ENCODE data around the gene MROH7. TPM values are rescaled to one million over a fixed set of nuclear protein-coding genes. Genes with fewer than 3 reads are reported as not detected.

Gene MROH7
- total RNA-seq, 1 experiment from 2014 or later: not detected

DNA sequence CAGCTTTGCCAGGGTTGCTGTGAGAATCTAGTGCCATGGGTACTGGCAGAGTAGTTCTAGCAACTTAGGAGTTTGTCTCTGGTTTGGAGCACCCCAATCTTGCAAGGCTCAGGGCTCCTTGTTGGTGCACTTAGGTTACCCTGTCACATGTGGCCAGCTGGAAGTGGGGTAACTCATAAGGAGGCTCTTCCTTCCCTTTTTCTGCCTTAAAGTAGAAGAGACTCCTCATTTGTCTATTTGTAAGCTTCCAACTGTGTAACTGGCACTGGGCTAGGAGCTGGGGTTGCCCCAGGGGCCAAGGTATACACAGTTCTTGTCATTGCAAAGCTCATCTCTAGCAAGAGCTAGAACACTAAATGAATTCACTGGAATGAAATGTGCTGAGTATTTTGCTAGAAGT is 10.6 kb downstream of the MROH7 start:
- no peak overlapping the region for H3K4me2 ChIP-seq
- H4K20me1 ChIP-seq (ENCODE audit: insufficient read depth): no peaks in the 10 kb centered on the region
- H3K36me3 ChIP-seq (ENCODE audit: low read depth): no peaks in the 10 kb centered on the region
- no TSS peak for BruUV-seq (replicated peaks)
- ChIA-PET CTCF (no interaction called here), POLR2A (ENCODE audit: unreplicated experiment) (no interaction called here)
- no peaks in the 10 kb centered on the region for H3K79me2 ChIP-seq (ENCODE audit: low read depth)
- no peaks in the 10 kb centered on the region for H3K4me1 ChIP-seq (replicated peaks; ENCODE audit: insufficient read depth)
- intact Hi-C loops (cut with micrococcal nuclease; ENCODE audit: unreplicated experiment): no loop called here
- H2AFZ ChIP-seq: no peak overlapping the region
- H3K27ac ChIP-seq: no peak overlapping the region
- H3K9me3 ChIP-seq (ENCODE audit: insufficient read depth, low read depth): no peaks in the 10 kb centered on the region
- TF ChIP-seq EZH2 (IDR thresholded peaks at IDR 0.05; ENCODE audit: low read depth): no peak
- TF ChIP-seq CTCF (conservative IDR thresholded peaks at IDR 0.05): no peak
- no peak overlapping the region for H3K4me3 ChIP-seq
- H3F3A ChIP-seq (ENCODE audit: insufficient read depth, low read depth): no peaks in the 10 kb centered on the region
- no peak for DNase-seq
- peaks cover 24% of the 10 kb centered on the region for H3K27me3 ChIP-seq (ENCODE audit: insufficient read depth, low read depth)
- no peaks in the 10 kb centered on the region for H3K9me2 ChIP-seq (ENCODE audit: insufficient read depth)

DNA sequence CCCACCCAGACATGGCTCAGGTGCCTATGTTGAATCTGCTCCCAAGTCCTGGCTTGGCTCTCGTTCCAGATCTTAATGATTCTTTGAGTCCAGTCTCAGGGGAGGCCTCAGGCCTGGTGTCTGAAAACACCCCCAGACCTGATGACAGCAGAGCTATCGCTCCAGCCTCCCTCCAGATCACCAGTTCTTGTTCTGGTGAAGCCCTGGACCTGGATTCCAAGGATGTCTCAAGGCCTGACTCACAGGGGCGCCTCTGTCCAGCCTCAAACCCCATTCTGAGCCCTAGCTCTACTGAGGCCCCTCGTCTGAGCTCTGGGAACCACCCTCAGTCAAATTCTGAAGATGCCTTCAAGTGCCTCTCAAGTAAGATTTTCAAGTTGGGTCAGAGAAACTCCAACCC is 11.4 kb downstream of the MROH7 start:
- no peaks in the 10 kb centered on the region for H3K79me2 ChIP-seq (ENCODE audit: low read depth)
- H3K9me2 ChIP-seq (ENCODE audit: insufficient read depth): no peaks in the 10 kb centered on the region
- H3F3A ChIP-seq (ENCODE audit: insufficient read depth, low read depth): no peaks in the 10 kb centered on the region
- no peaks in the 10 kb centered on the region for H3K9me3 ChIP-seq (ENCODE audit: insufficient read depth, low read depth)
- no peak overlapping the region for H3K27ac ChIP-seq
- no peak overlapping the region for H3K4me2 ChIP-seq
- no peaks in the 10 kb centered on the region for H3K4me1 ChIP-seq (replicated peaks; ENCODE audit: insufficient read depth)
- no peak overlapping the region for H3K4me3 ChIP-seq
- no peaks in the 10 kb centered on the region for H4K20me1 ChIP-seq (ENCODE audit: insufficient read depth)
- H3K36me3 ChIP-seq (ENCODE audit: low read depth): no peaks in the 10 kb centered on the region
- DNase-seq: no peak
- H3K27me3 ChIP-seq (ENCODE audit: insufficient read depth, low read depth): peaks cover 24% of the 10 kb centered on the region
- ChIA-PET POLR2A (ENCODE audit: unreplicated experiment) (no interaction called here), CTCF (no interaction called here)
- intact Hi-C loops (cut with micrococcal nuclease; ENCODE audit: unreplicated experiment): no loop called here
- BruUV-seq (replicated peaks): no TSS peak
- TF ChIP-seq EZH2 (IDR thresholded peaks at IDR 0.05; ENCODE audit: low read depth) (no peak), CTCF (conservative IDR thresholded peaks at IDR 0.05) (no peak)
- no peak overlapping the region for H2AFZ ChIP-seq

DNA sequence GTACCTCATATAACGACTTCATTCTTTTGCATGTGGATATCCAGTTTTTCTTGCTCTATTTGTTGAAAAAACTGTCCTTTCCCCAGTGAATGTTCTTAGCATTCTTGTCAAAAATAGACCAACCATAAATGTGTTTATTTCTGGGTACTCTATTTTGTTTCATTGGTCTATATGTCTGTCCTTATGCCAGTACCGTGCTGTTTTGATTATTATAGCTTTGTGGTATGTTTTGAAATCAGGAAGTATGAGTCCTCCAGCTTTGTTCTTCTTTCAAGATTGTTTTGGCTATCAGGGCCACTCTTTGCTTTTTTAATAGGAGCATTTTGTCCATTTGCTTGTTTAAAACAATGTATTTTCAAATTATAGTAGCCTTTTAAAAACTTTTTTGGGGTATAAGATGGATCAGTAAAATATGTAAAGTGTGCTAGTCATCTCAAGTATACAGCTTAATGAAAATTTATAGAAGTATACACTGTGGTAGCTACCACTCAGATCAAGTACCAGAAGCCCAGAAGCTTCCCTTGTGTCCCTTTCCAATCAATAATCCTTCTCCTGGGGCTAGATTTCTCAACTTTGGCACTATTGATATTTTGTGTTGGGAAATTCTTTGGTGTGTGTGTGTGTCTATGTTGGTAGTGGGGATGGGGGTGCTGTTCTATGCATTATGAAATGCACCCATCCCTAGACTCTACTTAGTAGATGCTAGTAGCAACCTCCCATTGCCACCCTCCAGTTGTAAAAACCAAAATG is 16.8 kb downstream of the MROH7 start:
- H3K79me2 ChIP-seq (ENCODE audit: low read depth): no peaks in the 10 kb centered on the region
- H3K9me2 ChIP-seq (ENCODE audit: insufficient read depth): no peaks in the 10 kb centered on the region
- ChIA-PET POLR2A (ENCODE audit: unreplicated experiment) (no interaction called here), CTCF (no interaction called here)
- TF ChIP-seq CTCF (conservative IDR thresholded peaks at IDR 0.05) (no peak), EZH2 (IDR thresholded peaks at IDR 0.05; ENCODE audit: low read depth) (no peak)
- intact Hi-C loops (cut with micrococcal nuclease; ENCODE audit: unreplicated experiment): no loop called here
- no peaks in the 10 kb centered on the region for H3K27me3 ChIP-seq (ENCODE audit: insufficient read depth, low read depth)
- no peak overlapping the region for H2AFZ ChIP-seq
- no peaks in the 10 kb centered on the region for H3F3A ChIP-seq (ENCODE audit: insufficient read depth, low read depth)
- H4K20me1 ChIP-seq (ENCODE audit: insufficient read depth): no peaks in the 10 kb centered on the region
- no peaks in the 10 kb centered on the region for H3K4me1 ChIP-seq (replicated peaks; ENCODE audit: insufficient read depth)
- H3K9me3 ChIP-seq (ENCODE audit: insufficient read depth, low read depth): no peaks in the 10 kb centered on the region
- H3K27ac ChIP-seq: no peak overlapping the region
- BruUV-seq (replicated peaks): no TSS peak
- H3K4me2 ChIP-seq: no peak overlapping the region
- no peak overlapping the region for H3K4me3 ChIP-seq
- DNase-seq: no peak
- no peaks in the 10 kb centered on the region for H3K36me3 ChIP-seq (ENCODE audit: low read depth)

Measured in PC-9 (cell line).